GM19324 (cell line): ENCODE data around the gene TFF3.

Experiments
- ATAC-seq: cut with Tn5 transposase; IDR thresholded peaks from one replicate; pipeline ENCODE4 v1.9.1; 2021; ENCODE audit warnings: mild to moderate bottlenecking, moderate library complexity; ENCODE audit not compliant: unreplicated experiment, low FRiP score

The TFF3 gene, protein sequence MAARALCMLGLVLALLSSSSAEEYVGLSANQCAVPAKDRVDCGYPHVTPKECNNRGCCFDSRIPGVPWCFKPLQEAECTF

DNA sequence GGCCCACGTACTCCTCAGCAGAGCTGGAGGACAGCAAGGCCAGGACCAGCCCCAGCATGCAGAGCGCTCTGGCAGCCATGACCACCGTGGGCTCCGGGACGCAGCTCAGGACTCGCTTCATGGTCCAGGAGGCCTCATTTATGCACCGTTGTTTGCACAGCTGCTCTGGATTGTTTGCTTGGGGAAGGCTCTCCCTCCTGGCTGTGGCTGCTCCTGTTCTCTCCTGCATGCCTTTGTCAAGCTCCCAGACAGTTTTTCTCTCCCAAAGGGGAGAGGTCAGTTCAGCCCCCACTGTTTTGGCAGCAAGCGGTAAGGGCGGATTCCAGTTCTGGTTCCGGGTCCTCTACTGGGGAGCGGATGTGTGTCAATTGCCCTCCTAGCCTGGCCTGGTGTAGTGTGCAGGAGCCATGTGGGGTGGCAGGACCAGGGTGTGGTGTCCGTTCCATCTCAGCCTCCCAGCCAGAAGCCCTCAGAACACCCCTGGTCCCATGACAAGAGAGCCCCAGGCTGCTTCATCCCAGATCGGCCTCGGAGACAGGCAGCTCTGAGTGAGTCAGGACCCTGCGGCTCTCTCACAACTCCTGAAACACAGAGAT lies at the start of gene TFF3:
Gene TFF3 (minus strand): TSS at position 114 of the 596 bp plus-strand sequence. CDS start 35 bp downstream, at position 79.
- no peak for ATAC-seq

DNA sequence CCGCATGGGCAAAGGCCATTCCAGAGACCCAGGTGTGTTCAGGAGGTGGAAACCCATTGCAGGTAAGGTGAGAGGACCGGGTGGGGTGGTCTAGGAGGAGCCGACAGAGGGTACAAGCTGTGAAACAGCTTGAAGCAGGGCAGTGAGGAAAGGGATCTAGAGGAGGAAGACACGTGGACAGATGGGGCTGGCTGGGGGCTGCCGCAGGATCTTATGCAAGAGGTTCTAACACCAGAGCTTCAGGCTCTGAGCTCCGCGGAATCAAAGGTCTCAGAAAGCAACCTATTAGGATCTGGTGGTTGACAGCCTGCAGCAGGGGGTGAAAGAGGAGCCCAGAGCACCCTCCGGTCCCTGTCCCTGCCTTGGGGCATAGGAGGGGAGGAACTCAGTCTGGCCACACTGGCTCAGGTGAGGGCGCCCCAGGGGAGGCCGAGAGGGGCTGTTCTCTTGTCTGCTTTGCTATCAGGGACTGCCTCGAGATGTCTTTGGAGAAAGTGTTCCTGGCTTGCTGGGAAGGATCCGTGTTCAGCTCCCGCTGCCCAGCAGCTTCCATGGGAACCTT lies 49.2 kb upstream of the TFF3 start:
- ATAC-seq, result no peak

DNA sequence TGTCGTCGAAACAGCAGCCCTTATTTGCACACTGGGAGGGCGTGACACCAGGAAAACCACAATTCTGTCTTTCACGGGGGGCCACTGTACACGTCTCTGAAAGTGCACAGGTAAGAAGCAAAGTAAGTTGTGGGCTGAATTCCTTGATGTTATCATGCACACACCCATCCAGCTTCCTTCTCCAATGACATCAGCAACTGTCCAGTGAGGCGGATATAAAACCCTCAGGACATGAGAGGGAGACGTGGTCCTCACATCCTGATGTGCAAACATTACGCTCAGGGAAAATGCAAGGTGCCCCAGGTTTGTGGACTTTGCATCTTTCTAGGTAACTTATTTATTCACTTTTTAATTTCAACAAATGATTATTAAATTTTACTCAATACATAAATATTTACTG lies 48.1 kb upstream of the TFF3 start:
- no peak for ATAC-seq

DNA sequence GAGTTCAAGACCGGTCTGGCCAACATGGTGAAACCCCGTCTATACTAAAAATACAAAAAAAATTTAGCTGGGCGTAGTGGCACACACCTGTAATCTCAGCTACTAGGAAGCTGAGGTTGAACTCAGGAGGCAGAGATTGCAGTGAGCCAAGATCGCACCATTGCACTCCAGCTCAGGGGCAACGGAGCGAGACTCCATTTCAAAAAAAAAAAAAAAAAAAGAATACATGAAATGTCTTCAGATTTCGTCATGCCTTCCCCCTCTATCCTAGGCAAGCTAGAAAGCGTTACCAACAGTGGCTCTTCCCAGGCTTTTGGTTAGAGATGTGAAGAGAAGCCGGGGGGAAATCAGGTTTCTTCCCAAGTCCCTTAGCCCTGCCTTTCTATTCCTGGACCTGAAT lies 47.5 kb upstream of the TFF3 start:
- ATAC-seq, result no peak

DNA sequence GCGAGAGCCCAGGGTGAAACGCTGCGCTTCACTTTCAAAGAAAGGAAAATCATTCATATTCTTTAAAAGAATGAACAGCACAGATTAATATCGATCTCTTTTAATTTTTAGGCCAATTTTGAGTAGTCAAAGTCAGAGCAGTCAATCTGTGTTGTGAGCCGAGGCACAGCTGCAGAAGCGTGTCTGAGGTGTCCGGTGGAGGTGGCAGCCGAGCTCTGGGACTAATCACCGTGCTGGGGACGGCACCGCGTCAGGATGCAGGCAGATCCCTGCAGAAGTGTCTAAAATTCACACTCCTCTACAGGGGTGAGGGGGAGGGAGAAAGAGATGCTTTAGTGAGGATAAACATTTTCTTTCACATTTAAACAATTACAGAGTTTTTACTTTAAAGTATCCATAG lies 47.0 kb upstream of the TFF3 start:
- no peak for ATAC-seq

DNA sequence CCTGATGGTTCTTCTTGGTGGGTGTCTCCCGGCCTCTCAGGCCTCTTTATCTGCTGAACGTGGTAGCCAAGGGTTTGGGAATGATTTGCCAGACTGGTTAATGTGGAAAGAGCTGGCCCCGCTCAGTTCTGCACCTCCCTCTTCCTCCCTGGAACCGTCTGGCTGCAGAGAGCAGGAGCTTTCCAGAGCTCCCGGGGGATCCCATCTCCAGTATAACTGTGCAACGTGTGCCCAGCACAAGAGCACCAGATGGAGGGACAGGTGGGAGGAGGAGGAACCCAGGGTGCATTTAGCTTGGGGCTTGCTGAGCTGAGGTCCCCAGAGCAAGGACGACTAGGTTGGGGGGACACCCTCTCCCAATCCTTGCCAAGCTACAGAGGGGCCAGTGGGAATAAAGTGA lies 46.1 kb upstream of the TFF3 start:
- ATAC-seq, result no peak

DNA sequence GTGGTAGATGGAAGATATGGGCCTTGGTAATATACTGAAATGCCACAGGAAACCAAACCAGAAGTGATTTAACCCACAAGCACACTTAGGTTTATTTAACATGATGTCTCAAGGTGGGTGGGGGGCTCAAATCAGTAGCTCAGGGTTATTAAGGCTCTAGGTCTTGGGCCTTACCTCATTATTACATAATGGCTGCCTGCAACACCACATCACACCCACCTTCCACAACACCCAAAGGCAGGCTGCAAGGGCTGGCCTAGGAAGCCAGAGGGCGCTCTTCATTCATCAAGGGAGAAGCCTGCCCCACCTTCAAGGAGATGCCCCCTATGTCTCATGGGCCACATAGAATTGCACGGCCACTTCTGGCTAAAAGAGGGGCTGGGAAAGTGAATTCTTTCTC lies 45.1 kb upstream of the TFF3 start:
- ATAC-seq, result no peak

DNA sequence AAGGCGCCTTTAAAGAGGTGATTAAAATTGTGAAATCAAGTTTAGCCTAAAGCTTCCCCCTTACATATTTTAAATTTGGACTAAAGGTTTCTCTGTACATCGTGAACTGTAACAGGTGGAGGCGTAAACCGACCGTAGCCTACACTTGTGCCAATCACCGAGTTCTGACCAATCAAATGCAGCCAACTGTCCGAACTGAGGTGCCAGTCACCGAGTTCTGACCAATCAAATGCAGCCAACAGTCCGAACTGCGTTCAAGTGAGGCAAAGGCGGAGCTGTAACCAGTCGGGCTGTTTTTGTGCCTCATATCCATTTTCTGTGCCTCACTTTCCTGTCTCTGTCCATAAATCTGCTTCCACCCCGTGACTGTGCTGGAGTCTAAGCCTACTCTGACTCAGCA lies 43.7 kb upstream of the TFF3 start:
- ATAC-seq, result no peak

DNA sequence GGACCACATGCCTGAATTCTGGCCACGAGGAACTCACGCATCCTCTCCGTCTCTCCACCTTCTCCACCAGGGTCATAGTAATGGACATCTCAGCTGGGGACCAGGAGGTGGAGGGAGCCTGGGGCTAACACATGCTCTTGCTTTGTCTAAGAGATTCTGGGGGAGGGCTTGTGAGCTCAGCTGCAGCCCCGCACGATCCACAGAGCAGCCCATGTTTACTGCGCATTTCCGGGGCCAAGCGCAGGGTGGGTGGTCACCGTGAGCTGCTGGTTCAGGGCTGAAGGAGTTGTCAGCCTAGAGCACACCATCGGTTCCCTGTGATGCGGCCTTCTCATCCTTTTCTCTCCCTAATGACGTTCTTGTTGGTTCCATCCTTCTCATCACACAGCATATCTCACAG lies 43.1 kb upstream of the TFF3 start:
- ATAC-seq, result no peak

DNA sequence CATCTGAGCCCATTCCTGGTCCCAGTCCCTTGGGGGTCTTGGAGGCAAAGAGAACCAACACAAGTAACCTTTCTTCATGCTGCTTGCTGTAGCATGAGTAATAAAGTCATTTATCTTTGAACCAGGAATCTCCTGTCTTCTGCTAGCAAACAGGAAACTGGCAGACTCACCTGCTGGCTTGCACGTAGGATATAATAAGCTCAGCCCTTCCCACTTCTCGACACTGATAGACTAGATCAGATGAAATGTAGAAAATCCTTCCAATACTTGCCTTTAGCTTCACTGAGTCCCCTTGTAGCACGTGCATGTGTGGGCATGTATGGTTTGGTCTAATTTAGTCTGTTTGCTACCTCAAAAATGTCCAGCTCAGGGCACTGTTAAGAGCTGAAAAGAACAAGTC lies 42.1 kb upstream of the TFF3 start:
- no peak for ATAC-seq

DNA sequence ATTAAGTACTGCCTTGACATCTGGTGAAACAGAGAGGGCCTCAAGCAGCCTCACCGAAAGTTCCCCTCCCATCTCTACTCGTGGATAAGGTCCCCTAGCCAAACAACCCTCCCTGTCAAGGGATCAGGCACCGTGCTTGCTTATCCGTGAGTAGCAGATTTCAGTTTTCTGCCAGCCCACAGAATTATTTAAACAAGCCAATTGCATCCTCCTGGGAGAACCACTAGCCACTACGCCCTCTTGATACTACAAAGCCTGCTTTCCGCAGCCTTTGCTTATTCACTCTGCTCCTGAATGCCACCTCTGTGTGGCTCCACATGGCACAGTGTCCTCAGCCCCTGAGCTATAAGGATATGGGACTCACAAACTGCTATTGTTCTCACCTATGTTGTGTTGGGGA lies 41.4 kb upstream of the TFF3 start:
- ATAC-seq, result no peak

DNA sequence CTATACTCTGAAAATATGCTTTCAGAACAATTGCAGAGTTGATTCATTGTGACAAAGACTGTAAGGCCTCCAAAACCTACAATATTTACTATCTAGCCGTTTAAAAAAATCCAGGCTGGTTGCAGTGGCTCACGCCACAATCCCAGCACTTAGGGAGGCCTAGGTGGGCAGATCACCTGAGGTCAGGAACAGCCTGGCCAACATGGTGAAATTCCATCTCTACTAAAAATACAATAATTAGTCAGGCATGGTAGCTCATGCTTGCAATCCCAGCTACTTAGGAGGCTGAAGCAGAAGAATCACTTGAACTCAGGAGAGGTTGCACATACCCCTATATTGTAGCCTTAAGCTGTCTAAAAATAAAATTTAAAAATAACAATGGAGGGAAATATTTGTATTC lies 40.8 kb upstream of the TFF3 start:
- no peak for ATAC-seq

DNA sequence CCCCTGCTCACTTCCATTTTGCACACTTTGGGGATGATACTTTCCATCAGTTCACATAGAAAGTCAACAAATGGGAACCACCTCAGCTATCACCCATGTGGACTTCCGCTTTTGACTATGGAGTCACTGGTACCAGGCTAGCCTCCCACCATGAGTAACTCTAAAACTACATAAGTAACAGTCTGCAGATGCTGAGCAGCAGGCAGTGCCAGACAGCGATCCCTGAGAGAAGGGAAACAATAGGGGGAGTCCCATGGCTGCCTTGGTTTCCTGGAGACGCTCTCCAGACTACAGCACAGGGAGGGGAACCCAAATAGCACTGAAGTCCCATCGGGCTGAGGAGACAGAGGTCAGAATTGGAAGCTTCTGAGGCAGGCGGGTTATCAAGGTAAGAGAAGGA lies 38.4 kb upstream of the TFF3 start:
- no peak for ATAC-seq

DNA sequence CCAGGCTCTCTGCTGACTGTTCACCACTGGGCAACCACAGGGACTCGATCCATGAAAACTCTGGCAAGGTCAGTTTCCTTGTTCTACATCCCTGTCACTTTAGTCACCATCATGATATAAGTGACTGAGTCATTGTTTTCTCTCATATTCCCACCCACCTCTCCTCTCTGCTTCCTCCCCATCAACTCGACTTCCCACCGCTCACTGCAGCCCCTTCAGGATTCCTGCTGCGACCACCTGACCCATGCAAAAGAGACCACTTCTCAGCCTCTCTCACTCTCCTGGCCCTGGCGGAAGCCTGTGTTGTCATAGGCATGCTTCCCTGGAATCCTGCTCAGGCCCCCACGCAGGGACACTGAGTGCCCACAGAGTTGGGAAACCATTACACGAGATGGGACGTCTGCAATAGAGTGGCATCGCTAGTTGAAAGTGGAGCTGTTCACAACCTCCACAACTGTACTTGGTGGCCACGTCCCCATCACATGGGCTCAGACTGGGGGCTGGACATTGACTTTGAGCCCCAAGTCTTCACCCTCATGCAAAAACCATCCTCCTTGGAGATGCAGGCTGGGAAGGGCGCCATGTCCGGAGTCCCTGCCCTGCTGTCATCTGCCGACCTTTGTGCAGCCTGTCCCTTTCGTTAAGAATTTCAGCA lies 37.4 kb upstream of the TFF3 start:
- ATAC-seq, result no peak

DNA sequence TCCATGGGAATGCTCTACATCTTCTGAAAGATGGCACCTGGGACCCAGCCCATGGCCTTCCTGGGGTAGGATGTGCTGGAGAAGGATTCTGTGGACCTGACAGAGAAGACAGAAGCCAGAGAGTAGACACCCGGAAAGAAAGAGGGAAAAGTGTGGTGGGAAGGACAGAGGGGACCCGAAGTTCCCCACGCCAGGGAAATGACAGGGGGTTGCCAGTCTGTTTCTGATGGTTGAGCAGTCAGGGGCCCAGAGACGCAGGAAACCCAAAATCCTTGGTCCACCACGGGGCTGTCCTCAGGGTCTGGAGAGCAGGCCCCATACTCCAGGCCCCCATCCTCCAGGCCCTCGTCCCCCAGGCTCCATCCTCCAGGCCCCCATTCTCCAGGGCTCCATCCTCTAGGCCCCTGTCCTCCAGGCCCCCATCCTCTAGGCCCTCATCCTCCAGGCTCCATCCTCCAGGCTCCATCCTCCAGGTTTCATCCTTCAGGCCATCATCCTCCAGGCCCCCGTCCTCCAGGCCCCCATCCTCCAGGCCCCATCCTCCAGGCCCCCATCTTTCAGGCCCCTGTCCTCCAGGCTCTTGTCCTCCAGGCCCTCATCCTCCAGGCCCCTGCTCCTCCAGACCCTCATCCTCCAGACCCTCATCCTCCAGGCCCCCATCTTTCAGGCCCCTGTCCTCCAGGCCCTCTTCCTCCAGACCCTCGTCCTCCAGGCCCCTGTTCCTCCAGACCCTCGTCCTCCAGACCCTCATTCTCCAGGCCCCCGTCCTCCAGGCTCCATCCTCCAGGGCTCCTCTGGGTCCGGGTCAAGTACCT lies 36.6 kb upstream of the TFF3 start:
- no peak for ATAC-seq

DNA sequence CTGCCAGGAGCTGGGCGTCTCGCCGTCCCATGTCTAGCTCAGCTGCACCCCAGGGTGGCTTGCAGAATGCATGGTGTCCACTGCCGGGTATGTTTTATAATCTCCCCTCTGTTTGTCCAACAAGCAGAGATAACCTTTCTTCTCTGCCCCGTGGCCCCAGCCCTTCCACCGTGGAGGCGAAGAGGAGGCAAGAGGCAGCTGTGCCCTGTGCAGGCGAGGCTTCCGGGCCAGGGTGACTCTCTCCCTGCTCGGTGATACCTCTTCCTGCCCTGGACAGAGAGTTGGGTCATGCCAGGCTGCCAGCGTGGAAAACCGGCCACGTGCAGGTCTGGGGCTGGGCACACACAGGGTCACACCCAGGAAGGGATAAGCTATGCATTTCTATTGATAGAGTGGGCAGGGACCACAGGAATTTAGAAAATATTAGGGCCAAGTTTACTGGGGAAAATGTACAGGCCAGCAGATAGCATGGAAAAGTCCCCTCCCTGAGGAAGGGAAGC lies 35.8 kb upstream of the TFF3 start, which contains the start of gene TFF2:
Gene TFF2 (minus strand): TSS at position 68 of the 500 bp plus-strand sequence. CDS start 37 bp downstream, at position 31.
- ATAC-seq, result no peak

DNA sequence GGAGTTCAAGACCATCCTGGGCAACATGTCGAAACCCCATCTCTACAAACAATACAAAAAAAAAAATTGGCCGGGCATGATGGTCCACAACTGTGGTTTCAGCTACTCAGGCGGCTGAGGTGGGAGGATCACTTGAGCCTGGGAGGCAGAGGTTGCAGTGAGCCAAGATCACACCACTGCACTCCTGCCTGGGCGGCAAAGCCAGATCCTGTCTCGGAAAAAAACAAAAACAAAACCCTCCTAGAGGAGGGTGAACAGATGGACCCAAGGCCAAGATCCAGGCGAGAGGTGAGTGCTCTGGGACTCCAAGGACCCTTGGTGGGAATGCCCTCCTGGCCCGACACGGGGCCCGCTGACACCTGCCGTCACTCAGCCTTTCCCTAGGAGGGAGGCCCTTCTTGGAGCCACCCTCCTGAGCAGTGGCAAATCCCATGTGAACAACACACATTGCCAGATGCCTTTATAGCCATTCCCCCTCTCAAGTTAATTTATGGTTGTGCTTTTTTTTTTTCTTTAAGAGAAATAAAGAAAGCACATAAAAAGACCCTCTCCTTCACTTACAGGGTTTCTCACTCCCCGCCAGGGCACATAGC lies 35.2 kb upstream of the TFF3 start:
- no peak for ATAC-seq

DNA sequence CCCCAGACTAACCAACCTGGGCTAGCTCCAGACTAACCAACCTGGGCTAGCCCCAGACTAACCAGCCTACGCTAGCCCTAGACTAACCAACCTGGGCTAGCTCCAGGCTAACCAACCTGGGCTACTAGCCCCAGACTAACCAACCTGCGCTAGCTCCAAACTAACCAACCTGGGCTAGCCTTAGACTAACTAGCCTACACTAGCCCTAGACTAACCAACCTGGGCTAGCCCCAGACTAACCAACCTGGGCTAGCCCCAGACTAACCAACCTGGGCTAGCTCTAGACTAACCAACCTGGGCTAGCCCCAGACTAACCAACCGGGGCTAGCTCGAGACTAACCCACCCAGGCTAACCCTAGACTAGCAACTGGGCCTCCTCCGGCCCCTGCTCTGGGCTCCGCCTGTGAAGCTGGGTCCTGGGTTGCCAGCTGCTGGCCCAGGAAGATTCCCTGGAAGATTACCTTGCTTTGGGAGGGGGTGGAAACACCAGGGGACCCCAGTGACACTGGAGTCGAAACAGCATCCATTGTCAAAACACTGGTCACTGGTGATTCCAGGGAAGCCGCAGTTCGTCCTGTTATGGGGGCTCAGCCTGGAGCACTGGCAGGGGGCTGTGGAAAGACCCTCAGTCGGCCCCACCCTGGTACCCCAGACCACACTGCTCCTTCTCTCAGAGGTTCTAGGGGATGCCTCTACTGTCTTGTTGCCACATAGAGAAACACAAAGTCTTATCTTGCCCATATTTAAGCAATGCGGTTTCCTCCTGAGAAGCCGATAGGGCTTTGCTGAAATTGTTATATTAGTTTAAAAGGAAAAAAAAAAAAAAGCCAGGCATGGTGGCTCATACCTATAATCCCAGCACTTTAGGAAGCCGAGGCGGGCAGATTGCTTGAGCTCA lies 34.5 kb upstream of the TFF3 start:
- no peak for ATAC-seq

DNA sequence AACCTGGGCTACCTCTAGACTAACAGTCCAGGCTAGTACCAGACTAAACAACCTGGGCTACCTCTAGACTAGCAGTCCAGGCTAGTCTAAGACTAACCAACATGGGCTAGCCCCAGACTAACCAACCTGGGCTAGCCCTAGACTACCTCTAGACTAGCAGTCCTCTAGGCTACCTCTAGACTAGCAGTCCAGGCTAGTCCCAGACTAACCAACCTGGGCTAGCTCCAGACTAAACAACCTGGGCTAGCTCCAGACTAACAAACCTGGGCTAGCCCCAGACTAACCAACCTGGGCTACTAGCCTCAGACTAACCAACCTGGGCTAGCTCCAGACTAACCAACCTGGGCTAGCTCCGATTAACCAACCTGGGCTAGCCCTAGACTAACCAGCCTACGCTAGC lies 33.6 kb upstream of the TFF3 start:
- no peak for ATAC-seq
